Kidney (tissue), 22 donors: ENCODE results near the gene KCNK7. TPM values are rescaled to one million over a fixed set of nuclear protein-coding genes. Genes with fewer than 3 reads are reported as not detected.

Source experiments
- DNase-seq, 5 donors: peaks; one replicate each; pipeline ENCODE4 v3.0.0-alpha.2; 2013 to 2020
- FAIRE-seq: peaks from 2 replicates; lab custom pipeline; 2012; peaks lifted over from hg19 to GRCh38; lab: Jason Lieb, UNC
- H3K27ac ChIP-seq, 2 donors: one replicate each; pipeline ENCODE4 v1.7.0; 2013; ENCODE audit warnings: low read depth in 2 of 2, low read length in 2 of 2, inconsistent platforms in 1 of 2
- H3K27me3 ChIP-seq: one replicate; pipeline ENCODE4 v1.7.1; 2013; ENCODE audit warnings: low read length, inconsistent platforms; ENCODE audit not compliant: control insufficient read depth, insufficient read depth
- H3K36me3 ChIP-seq, 3 donors: one replicate each; pipeline versions ENCODE4 v1.7.0 to v1.7.1; 2013; ENCODE audit warnings: low read length in 3 of 3, control low read depth in 1 of 3, inconsistent platforms in 1 of 3; ENCODE audit not compliant: insufficient read depth in 3 of 3, control insufficient read depth in 2 of 3
- H3K4me1 ChIP-seq, 3 donors: one replicate each; pipeline versions ENCODE4 v1.7.0 to v1.7.1; 2013; ENCODE audit warnings: low read length in 3 of 3, inconsistent platforms in 1 of 3, low read depth in 1 of 3; ENCODE audit not compliant: control insufficient read depth in 2 of 3, insufficient read depth in 2 of 3
- H3K4me3 ChIP-seq, 3 donors: one replicate each; pipeline versions ENCODE4 v1.7.0 to v1.8.1; 2013; ENCODE audit warnings: low read length in 3 of 3, control low read depth in 1 of 3, inconsistent platforms in 1 of 3
- H3K9ac ChIP-seq, 3 donors: one replicate each; pipeline versions ENCODE4 v1.7.0 to v1.7.1; 2013; ENCODE audit warnings: low read length in 3 of 3, control low read depth in 1 of 3, inconsistent platforms in 1 of 3
- H3K9me3 ChIP-seq, 3 donors: one replicate each; pipeline versions ENCODE4 v1.7.0 to v1.7.1; 2013; ENCODE audit warnings: low read length in 3 of 3, control low read depth in 1 of 3, inconsistent platforms in 1 of 3; ENCODE audit not compliant: control insufficient read depth in 2 of 3, insufficient read depth in 1 of 3
- CTCF ChIP-seq: IDR thresholded peaks from 3 replicates; pipeline ENCODE4 v1.5.1; 2012; ENCODE audit warnings: mild to moderate bottlenecking, moderate library complexity, borderline replicate concordance; ENCODE audit not compliant: insufficient read depth; ENCODE audit errors: extremely low read depth
- intact Hi-C: fragments of 100-400 bp; cut with DNase I; formaldehyde crosslinking; loops from one replicate; pipeline ENCODE4 v1.11.1; 2022
- long read RNA-seq, 10 donors: library from polyadenylated mRNA in 1 of 10; unstranded in 1 of 10; transcript quantifications; one replicate each; pipeline ENCODE4 v2.0.0 and lab custom pipeline, GENCODE V29; 2021 to 2026
- polyA plus RNA-seq: library from polyadenylated mRNA; stranded (reverse); fragments of 350-450 nt; fragmentation: Illumina TruSeq; extraction: RNeasy Lipid Tissue Mini Kit (QIAGEN cat#74804); gene quantifications from one replicate; pipeline ENCODE4 v1.2.3, GENCODE V29; 2014; ENCODE audit warnings: low read depth, low replicate concordance; ENCODE audit not compliant: insufficient read depth
- total RNA-seq: library from RNA; stranded (reverse); fragmentation: NEBNext Ultra II Directional; extraction: Animal tissue kit (Norgen Biotek cat#: 25700); gene quantifications from one replicate; pipeline ENCODE4 v1.2.1, GENCODE V29; 2021
- donor health status: control.
- donor health status: control.
- donor health status: control.
- donor health status: control.
- donor health status: control.
- donor health status: DM: yes; HTN: yes; CAD: no.
- donor health status: Normal renal cell carcinoma (clear cell type).

KCNK7 gene
- total RNA-seq (0.25 TPM), polyA plus RNA-seq (not detected)
- long read RNA-seq, donor 1: 0 reads
- long read RNA-seq, donor 2: 0 reads
- long read RNA-seq, donor 3: 0 reads
- long read RNA-seq, donor 4: 0 reads
- long read RNA-seq, donor 5: 0 reads
- long read RNA-seq, donor 6: 0 reads
- long read RNA-seq, donor 7: 0 reads
- long read RNA-seq, donor 8: 0 reads
- long read RNA-seq, donor 9: 0 reads
- long read RNA-seq, donor 10: 0 reads

GRCh38 chr11:65595543-65596281, at the start of gene KCNK7:
KCNK7 (minus strand) TSS chr11:65595800; CDS start chr11:65595772, 28 bp downstream.
- Histone ChIP-seq H3K4me1 (peaks cover 0 to 4% (median 0%) of the 10 kb centered on the region in 3 donors), H3K4me3 (no peak within 1 kb of the TSS), H3K9ac (no peak within 1 kb of the TSS), H3K27ac (no peak within 1 kb of the TSS), H3K36me3 (peaks cover 0 to 18% (median 2%) of the 10 kb centered on the region in 3 donors), H3K9me3 (no peaks in the 10 kb centered on the region), H3K27me3 (no peaks in the 10 kb centered on the region)
- peak in 1 of 5 donors; percentile 79 for DNase-seq
- TF ChIP-seq CTCF: no peak
- no peak for FAIRE-seq
- intact Hi-C loops: no loop called here

GRCh38 chr11:65644837-65645236, 49.2 kb upstream of the KCNK7 start:
- no peak overlapping the region for H3K9ac ChIP-seq
- intact Hi-C loops: no loop called here

GRCh38 chr11:65643971-65644370, 48.4 kb upstream of the KCNK7 start:
- no peak overlapping the region for H3K9ac ChIP-seq
- H3K9me3 ChIP-seq: no peaks in the 10 kb centered on the region
- H3K27me3 ChIP-seq: no peaks in the 10 kb centered on the region
- DNase-seq: no peak
- H3K27ac ChIP-seq: no peak overlapping the region
- no peak for TF ChIP-seq CTCF
- FAIRE-seq: no peak
- no peak overlapping the region for H3K4me3 ChIP-seq
- intact Hi-C loops: no loop called here
- peaks cover 0 to 2% (median 0%) of the 10 kb centered on the region in 3 donors for H3K36me3 ChIP-seq
- H3K4me1 ChIP-seq: peaks cover 0 to 18% (median 0%) of the 10 kb centered on the region in 3 donors

More at GRCh38 chr11:65644837-65645236, 49.2 kb upstream of the KCNK7 start:
- H3K27ac ChIP-seq: no peak overlapping the region
- H3K9me3 ChIP-seq: no peaks in the 10 kb centered on the region
- FAIRE-seq (no peak), DNase-seq (peak in 1 of 5 donors; percentile 76)
- TF ChIP-seq CTCF: no peak
- H3K36me3 ChIP-seq: peaks cover 0 to 2% (median 0%) of the 10 kb centered on the region in 3 donors
- peaks cover 0 to 15% (median 0%) of the 10 kb centered on the region in 3 donors for H3K4me1 ChIP-seq
- no peaks in the 10 kb centered on the region for H3K27me3 ChIP-seq
- no peak overlapping the region for H3K4me3 ChIP-seq
